NCI-H1436 treated with DMSO at 0.1 percent for 48 hours (cell line): ENCODE data around the gene ETV7.
"Not testable (repeated sequence)": the region's sequence is repeated elsewhere in the genome, so short reads cannot be mapped to it uniquely, and the experiment has no call there.

Source experiments
- DNase-seq: peaks from one replicate; lab custom pipeline; 2025; lab: John Stamatoyannopoulos, UW

ETV7 gene

DNA sequence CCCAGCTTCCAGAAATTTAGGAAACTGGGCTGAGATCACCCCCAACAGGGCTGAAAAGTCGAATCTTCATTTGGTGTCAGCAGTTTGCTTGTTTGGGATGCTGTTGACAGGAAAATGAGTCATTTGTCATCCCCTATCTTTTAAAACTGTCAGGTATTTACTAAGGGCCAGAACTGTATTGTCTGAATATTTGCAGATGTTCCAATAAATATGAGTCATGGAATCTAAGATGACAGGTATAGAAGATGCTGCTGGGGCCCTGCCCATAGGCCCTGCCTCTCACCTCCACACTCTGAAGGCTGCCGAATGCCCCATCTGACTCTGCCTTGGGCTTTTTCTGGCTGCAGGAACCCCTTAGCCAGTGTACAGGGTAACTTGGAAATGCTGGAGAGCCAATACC lies 3.9 kb downstream of the ETV7 start:
- DNase-seq = no peak

DNA sequence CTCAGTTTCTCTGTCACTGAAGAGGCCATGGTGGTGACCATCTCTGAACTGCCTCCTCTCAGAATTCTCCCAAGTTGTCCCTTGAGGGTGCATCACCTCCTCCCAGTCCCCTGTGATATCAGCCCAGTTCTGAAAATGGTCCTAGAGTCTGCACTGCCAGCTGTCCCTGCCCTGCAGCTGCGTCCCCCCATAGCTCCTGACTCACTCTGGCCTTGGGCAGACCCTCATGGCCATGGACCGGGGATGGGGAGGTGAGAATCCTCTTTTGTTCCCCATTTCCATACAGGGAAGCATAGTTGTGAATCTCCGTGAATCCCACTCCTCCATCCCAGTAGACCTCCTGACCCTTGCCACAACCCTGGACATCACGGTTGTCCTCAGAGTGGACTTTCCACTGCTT lies 4.5 kb downstream of the ETV7 start:
- DNase-seq = no peak

DNA sequence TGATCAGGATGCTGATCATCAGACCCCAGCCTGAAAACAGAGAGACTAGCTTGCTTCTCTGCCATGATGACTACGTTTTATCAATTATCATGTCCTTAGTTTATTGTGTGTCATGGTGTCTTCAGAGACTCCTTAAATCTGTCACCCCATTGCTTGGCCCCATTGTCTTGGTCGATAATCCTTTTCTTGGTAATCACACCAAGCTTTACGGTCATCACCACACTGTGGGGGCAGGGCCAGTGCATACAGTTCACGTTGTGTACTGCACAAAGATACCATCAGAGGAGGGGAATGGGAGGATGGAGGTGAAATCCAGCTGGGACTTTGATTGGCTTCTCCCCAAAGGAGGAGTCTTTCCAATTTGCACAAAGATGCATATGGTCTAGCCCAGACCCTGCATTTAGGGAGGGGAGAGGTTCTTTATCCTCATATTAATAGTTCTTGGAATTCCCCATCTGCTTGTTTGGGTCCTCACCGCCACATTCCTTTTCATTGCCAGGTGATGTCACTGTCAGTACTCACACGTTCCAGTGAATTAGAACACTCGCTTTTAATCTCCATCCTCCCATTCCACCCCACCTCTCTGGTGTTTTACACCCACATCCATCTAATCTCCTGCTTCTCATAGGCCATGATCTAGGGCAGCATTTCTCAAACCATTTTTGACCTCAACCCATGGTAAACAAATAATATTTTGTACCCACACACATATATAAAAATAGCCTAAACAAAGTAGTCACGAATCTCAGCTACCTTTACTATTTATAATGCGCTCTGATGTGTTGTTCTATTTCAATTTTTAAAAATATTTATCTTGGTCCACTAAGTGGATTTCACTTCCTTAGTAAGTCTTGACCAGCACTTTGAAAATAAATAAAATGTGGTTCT lies 5.7 kb downstream of the ETV7 start:
- no peak for DNase-seq

DNA sequence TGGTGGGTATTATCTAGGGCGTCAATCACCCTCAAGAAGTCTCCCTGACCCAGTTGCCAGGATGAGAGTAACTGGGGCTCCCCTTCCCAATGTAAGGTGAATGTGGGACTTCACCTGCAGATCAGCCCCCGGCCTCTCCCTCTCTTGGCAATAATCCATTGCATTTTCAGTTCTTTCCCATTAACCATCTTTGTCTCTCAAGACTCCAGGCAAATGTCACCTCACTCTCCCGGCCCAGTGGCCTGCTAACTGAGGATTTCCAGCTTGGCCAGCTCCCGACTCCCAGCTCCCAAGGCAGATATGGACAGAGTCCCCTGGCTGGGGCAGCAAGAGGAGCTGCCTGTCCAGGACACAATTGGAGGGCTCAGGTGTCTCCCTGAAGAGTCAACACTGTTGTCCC lies 7.3 kb downstream of the ETV7 start:
- DNase-seq = no peak

DNA sequence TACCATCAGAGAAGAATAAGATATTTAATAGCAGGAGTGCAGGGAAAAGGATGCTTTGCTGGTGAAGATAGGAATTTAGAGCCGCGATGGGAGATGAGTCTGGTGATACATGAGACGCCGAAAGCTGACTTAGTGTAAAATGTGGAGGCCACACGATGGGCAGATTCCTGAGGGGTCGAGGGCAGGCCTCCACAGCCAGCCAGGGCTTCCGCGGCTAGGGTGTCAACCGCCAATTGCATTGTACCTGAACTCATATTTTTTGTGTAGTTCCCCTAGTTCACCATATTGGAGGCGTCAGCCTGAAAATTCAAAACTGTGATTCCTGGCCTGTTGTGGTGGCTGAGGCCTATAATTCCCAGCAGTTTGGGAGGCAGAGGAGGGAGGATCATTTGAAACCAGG lies 8.5 kb downstream of the ETV7 start:
- DNase-seq = no peak

DNA sequence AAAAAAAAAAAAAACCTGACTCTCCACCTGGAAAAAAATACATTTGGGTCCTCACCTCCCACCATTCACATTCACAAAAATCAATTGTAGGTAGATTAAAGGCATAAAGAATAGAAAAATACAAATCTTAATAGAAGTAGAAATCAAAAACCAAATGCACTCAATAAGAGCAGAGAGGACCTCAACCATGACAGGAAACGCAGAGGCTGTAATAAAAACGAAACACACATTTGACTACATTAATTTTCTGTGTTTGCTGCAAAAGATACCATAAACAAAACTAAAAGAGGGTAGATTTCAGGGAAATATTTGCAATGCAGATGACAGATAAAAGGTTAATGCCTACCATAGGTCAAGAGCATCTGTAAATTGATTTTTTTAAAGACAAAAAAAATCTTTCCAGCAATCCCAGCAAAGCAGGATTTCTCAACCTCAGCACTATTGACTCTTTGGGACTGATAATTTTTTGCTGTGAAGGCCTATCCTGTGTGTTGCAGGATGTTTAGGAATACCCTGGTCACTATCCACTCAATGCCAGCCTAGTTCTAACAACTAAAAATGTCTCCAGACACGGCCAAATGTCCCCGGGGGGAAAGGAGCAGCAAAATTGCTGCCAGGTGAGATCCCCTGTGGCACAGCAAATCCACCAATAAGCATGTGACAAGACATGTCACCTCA lies 9.1 kb downstream of the ETV7 start:
- no peak for DNase-seq

DNA sequence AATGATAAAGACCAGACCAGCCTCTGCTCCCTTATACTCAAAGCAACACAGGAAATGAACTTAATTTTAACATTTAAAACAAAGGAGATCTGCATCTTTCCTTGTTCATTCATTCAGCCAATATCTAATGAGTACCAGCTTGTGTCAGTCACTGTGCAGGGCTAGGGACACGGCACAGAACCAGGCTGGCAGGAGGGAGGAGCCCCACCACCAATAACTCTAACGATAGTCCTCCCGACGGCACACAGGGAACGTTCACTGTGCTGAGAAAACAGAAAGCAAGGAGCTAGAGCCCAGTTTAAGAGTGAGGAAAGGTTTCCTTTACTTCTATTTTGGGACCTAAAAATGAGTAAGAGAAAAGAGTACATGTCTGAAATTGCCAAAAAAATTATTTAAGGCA lies 9.9 kb downstream of the ETV7 start:
- no peak for DNase-seq

DNA sequence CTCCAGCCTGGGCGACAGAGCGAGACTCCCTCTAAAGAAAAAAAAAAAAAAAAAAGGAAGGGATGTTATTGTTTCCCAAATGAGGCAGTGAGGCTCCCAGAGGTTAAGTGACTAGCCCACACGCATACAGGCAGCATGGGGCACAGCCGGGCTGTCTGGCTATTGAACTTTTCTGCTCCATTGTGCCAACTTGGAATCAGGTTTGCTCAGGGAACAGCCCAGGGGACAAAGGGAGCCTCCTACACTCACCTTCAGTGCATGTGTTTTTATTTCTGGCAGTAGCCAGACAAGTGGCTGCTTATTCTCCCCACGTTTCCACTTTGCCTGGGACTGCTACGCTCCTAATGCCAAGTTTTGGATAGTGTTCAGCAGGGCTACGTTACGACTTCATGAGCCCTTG lies 10.7 kb downstream of the ETV7 start:
- DNase-seq = no peak

DNA sequence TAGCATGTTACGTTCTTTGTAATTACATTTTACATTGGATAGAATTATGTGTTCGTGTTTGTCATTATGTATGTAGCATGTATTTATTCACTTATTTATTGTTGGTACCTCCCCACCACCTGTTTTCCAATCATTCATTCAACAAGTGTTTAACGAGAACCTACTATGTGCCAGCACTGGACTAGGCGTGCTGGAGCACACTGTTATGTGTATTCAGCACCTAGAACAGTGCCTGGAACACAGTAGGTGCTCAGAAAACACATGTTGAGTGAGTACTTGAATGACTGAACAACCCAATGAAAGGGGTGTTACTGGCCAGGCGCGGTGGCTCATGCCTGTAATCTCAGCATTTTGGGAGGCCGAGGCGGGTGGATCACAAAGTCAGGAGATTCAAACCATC lies 11.3 kb downstream of the ETV7 start:
- no peak for DNase-seq

DNA sequence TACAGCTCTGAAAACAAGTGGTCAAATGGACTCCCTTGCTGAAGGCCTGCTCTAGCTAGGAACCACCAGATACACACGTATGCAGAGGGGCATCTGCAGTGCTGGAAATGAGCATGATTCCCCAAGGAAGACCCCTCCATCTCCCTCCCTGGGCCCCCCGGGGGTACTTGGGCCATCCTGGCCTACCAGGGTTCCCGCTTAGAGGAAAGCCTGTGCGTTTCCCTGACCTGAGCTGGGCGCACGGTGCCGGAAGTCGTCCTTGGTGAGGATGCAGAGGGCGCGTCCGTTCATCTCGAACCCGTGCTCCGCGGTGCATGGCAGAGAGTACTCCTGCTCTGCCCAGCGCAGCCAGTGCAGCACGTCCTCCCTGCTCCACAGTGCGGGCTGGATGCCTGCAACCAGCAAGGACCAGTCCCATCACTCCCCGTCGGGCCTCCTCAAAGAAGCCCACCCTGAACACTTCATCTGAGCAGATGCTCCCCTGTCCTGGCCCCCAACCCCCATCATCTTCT lies 11.8 kb downstream of the ETV7 start:
- no peak for DNase-seq

DNA sequence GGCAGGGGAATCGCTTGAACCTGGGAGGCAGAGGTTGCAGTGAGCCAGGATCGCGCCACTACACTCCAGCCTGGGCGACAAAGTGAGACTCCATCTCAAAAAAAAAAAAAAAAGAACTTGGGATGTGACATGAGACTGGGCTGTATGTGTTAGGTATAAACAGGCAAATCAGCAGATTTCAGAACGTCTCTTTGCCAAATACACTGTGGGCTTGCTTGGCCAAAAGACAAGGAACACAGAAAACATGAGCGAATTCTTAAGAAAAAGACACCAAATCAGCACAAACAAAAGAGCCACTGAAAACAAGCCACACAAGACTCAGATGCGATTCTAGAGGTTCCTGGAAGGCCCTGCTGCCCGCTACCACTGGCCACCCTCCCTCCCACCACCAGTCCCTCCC lies 12.5 kb downstream of the ETV7 start:
- no peak for DNase-seq

DNA sequence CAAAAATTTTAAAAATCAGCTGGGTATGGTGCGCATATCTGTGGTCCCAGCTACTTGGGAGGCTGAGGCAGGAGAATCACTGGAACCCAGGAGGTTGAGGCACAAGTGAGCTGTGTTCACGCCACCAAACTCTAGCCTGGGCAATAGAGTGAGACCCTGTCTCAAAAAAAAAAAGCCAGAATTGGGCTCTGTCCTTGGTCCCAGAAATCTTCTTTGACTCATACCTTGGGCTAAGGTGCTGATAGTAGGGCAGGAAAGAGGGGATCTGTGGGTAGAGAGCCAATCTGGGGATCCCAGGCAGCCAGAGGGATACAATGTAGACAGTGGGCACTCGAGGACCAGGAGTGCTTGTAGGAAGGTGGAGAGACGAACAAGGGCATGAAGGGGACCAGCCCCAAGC lies 13.3 kb downstream of the ETV7 start:
- DNase-seq = no peak

DNA sequence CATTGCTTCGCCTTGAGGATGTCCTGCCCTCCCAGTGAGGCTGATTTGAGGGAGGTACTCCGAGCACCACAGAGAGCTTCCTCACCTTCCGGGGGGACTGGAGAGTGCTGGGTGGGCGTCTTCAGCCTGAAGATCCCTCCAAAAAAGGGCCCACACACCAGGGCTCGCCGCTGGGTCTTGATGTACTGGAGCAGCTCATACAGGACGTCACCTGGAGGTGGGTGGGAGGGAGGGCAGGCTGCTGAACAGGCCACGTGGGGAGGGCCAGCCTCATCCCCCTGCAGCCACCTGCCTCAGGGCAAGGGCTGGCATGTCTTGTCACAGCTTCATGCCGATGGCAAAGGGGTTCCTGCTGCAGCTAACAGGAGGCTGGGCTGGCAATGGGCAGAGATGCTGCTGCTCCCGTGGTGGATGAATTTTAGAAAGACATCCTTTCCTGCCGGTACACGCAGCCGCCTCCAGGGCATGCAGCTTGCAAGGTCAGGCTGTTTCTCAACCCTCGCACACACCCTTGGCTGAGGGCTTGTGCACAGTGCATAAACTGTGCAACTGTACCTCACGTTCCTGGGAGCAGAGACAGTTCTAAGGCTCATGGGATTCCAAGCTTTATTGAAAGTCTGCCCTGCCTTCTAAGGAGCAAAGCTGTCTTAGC lies 14.0 kb downstream of the ETV7 start:
- DNase-seq = no peak

DNA sequence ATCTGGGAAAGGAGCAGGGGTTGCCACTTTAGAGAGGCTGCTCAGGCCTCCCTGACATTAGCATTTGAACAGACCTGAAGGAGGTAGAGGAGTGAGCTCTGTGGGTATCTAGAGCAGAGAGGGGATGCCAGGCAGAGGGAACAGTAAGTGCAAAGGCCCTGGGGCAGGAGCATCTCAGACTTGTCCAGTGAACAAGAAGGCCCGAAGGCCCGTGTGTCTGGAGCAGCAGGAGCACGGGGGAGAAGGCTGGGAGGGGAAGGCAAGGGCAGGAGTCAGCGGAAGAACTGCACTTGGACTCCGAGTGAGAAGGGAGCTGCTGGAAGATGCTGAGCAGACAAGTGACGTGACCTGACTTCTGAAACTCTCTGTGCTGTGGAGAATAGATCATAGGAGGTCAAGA lies 15.4 kb downstream of the ETV7 start:
- no peak for DNase-seq

DNA sequence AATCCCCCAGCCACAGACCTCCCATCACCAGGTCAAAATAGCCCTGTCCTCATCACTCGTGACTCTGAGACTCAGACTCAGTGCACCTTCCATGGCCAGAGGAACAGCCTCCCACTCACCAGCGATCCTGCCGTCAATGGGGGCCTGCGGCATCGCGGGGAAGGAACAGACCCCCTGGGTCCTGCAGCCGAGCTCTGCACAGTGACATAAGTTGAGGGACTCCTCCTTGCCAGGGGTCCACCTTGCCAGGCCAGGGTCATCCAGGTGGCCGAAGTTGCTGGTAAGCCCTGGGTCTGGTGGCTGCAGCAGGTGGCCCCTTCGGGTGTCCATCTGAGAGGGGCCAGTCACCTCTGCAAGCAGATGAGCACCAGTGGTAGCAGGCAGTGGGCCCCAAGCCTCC lies 16.3 kb downstream of the ETV7 start:
- DNase-seq = no peak

DNA sequence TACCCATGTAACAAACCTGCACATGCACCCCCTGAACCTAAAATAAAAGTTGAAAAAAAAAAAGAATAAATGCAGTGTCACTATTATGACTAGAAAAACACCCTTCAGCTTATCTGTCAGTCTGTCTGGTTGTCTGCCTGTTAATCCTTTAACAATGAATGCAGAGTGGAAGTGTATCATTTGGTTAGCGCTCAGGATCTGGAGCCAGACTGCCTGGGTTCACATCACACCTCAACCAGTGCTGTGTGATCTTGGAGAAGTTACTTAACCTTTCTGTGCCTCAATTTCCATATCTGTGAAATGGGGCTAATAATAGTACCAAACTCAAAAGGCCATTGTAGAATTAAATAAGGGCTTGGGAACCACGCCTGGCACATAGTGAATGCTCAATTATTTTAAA lies 16.8 kb downstream of the ETV7 start:
- no peak for DNase-seq

DNA sequence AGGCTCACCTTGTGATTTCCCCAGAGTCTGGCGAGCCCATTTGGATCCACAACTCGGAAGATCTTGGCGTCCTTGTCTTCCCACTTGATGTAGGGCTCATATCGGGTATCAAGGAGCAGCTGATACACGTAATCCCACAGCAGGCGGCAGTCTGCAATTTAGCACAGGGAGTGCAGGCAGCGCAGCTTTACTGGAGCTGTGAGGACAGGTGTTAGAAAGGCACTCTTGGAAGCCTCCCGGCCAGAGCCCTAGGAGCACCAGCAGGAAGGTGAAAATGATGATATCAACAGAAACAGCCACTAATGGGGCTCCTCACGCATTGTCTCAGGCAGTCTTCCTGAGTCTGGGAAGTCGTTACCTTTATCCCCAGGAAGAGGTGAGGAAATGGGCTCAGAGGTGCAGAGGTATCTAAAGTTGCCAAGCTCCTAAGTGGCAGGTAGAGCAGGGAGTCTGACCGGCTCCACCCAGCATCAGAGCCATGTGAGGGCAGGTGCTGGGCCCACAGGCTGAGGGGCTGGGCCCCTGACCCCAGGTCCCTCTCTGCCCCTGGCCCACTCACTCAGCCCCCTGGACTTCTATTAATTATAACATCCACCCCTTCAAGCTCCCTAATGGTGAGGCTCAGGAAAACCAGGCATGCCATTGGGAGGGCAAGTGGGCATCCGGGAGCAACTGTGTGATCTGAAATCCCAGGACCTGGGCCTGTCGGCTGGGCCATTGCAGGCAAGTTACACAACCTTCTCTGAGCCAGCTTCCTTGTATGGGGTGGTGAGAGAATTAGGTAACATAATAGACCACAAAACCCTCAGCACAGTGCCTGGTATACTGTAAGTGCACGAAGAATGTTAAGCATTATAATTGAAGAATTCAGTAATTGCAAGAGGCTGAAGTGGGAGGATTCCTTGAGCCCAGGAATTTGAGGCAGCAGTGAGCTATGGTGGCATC lies 18.3 kb downstream of the ETV7 start:
- DNase-seq = no peak

DNA sequence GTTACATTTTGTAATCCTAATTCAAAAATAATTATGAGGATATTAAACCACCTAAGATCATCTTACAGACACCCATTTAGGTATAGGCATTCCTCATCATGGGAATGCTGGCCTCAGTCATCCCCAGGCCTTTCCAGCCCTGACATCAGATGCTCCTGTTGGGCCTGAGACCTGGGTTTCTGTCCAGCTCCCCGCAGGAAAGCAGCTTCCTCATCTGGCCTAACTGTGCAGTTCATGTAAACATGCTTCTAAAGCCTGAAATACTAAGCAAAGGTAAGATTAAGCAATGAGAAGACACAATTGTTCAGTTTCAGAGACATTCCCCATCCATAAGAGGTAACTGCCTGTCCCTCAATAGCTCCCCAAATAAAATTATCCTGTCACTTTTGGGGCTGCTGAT lies 19.0 kb downstream of the ETV7 start:
- DNase-seq = no peak

DNA sequence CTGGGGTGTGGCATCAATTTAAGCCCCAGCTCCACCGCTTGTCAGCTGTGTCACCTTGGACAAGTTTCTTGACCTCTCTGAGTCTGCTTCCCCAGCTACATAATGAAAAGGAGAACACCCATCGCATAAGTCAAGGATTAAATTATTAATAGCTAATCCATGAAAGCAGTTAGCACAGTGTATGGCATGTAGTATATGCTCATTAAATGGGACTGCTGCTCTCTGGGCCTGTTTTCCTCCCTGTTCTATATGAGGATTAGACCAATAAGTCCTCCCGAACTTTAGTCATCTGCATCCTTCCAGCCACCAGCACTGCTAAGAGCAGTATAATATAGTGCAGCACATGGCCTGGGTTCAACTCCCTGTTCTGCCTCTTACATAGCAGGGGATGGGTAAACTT lies 19.7 kb downstream of the ETV7 start:
- DNase-seq = no peak

DNA sequence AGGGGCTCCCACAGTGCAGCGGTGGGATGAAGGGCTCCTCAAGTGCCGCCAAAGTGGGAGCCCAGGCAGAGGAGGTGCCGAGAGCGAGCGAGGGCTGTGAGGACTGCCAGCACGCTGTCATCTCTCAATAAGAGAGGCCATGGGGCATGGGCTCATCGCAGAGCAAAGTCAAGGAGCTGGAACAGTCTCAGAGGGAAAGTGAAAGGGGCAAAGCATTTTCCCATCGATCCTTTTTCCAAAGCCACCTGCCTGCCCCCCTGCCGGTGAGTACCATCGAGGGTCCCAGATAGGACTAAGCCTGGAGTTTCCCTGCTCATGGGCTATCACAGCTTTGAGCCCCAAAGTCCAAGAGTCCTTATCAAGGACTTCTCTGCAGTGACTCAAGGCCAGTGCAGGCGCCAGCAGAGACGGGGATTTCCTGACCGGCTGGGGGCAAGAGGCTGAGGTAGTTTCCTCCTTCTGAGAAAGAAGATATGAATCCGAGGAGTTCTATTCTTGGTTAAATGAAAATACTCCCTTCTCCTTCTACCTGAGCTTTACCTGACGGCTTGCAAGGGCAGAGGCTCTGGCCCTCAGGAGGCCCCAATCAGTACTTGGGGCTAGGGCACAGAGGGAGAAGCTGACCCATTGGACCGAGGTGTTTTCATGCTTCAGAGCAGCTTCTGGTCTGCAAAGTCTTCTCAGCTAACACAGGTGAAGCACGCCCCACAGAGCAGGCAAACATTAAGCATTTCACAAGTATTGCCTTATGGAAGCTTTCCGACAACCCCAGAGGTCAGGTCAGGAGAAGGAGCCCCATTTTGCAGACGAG lies 22.6 kb downstream of the ETV7 start:
- DNase-seq = no peak

DNA sequence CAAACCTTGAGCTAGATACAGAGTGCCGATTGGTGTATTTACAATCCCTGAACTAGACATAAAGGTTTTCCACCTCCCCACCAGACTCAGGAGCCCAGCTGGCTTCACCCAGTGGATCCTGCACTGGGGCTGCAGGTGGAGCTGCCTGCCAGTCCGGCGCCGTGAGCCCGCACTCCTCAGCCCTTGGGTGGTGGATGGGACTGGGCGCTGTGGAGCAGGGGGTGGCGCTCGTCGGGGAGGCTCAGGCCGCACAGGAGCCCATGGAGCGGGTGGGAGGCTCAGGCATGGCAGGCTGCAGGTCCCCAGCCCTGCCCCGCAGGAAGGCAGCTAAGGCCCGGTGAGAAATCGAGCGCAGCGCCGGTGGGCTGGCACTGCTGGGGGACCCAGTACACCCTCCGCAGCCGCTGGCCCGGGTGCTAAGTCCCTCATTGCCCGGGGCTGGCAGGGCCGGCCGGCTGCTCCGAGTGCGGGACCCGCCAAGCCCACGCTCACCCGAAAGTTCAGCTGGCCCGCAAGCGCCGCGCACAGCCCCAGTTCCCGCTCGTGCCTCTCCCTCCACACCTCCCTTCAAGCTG lies 23.3 kb downstream of the ETV7 start:
- not testable (repeated sequence) for DNase-seq
